Vagina (tissue), 2 donors: ENCODE results near the gene TSN.

Experiments used
- CTCF ChIP-seq, 3 experiments: fragments of 450-650 bp in 2 of 3; fragments of 200-600 bp in 1 of 3; sonication (generic) in 1 of 3; IDR thresholded peaks; one replicate each; pipeline ENCODE4 v1.5.1; 2017 to 2019; ENCODE audit warnings: antibody characterized with exemption in 3 of 3, mild to moderate bottlenecking in 2 of 3, moderate library complexity in 2 of 3
- POLR2A ChIP-seq, 2 donors: fragments of 450-650 bp; IDR thresholded peaks; one replicate each; pipeline ENCODE4 v1.6.1; 2017; ENCODE audit warnings: antibody characterized with exemption in 2 of 2, mild to moderate bottlenecking in 2 of 2, moderate library complexity in 2 of 2

DNA sequence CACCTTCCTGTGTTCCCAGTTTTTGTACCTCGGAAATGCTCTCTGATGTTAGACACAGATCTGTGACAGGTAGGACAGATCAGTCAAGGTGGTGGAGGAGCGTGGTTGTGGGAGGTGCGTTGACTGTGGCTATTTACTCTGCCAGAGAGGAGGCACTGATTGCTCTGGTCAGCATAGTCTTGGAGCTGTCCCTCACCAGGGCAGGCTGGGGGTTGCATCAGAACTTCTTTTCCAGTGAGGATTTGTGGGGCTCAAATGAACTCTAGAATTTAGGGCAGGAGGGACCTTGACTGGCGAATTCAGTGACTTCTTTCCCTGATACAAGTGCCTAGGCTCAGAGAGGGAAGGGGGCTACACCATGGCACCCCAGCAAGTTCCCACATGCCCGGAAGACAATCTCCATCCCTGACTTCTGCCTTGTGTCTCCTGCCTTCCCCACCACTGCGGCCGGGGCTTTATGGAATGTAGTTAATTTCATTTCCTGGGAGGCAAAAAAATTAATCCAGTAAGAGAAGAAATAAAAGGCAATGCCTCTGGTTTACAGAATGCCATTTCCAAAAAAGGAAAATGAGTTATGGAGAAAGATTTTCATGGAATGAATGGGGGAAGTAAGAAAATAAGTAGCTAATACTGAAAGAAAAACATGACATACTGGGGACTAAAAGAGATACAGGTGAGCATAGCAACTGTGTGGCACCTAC is 44.8 kb upstream of the TSN start:
- TF ChIP-seq POLR2A (IDR thresholded peaks at IDR 0.05) (no peak), CTCF (IDR thresholded peaks at IDR 0.05) (no peak)
